ENCODE results near the gene PRMT2. TPM values are rescaled to one million over a fixed set of nuclear protein-coding genes. Genes with fewer than 3 reads are reported as not detected.

PRMT2 gene
- total RNA-seq (2012; rRNA removed): 66.4 and 86.4 TPM in 2 replicates

DNA sequence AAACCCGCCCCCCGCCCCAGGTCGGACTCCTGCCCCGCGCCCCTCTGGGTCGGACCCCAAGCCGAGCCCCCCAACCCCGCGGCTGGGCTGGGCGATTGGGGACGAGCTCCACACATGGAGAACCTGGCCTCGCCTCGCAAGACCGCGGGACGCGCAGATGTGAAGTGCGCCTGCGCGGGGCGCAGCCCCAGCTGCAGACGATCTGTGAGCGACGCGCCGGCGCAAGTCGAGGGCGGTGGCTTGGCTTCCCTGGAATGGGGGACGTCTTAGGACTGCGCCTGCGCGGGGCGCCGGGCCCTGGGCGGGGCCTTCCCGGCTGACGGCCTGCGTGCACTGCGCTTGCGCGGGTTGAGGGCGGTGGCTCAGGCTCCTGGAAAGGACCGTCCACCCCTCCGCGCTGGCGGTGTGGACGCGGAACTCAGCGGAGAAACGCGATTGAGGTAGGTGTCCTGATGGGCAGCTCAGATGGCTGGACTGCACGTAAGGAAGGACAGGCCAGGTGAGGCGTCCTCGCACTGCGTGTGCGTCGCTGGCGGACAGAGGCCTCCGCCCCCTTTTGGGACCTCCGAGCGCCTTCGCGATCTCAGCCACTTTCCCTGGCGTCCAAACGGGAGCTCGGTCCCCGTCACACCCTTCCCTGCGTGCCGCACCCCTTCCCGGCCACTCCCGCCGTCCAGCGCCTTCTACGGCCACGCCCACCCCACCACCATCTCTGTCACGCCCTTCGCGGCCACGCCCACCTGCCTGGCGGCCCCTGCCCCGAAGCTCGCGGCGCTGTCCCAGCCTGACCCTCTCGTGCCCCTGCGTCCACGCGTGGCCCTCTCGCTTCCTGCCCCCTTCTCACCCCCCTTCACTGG is at the start of gene PRMT2:
PRMT2 (plus strand) TSS at position 351 of the 857 bp plus-strand sequence. CDS start 1,278 bp downstream, outside the sequence.
- peaks cover 41% of the 10 kb centered on the region for H3K4me1 ChIP-seq (ENCODE audit: control insufficient read depth, insufficient read depth, low read length)
- no peaks in the 10 kb centered on the region for H3K9me3 ChIP-seq (replicated peaks; ENCODE audit: low read length)
- peak within 1 kb of the TSS; percentile 99 for H3K4me3 ChIP-seq (ENCODE audit: low read length)
- H3K4me2 ChIP-seq (ENCODE audit: low read length): peak within 1 kb of the TSS; percentile 92
- H3K36me3 ChIP-seq (ENCODE audit: insufficient read depth, low read length): peaks cover 10% of the 10 kb centered on the region
- no peaks in the 10 kb centered on the region for H3K27me3 ChIP-seq (ENCODE audit: control insufficient read depth, insufficient read depth, low read length)
- H3K9ac ChIP-seq (ENCODE audit: low read depth, low read length): peak within 1 kb of the TSS; percentile 97

DNA sequence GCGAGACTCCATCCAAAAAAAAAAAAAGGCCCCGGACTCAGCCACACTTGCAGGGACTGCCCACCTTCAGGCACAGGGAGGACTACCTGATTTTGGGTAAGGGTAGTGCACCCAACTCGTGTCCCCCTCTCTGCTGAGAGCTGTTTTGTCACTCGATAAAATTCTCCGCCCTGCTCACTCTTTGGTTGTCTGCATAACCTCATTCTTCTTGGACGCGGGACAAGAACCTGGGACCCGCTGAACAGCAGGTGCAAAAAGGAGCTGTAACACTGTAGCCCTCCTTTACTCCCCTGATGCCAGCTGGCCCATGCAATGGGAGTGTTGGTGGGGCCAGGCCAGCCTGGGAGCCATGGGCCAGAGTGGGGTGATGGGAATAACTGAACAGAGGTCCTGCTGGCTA is 41.2 kb upstream of the PRMT2 start:
- H3K4me3 ChIP-seq (ENCODE audit: low read length): no peak overlapping the region
- peaks cover 7% of the 10 kb centered on the region for H3K4me1 ChIP-seq (ENCODE audit: control insufficient read depth, insufficient read depth, low read length)
- no peaks in the 10 kb centered on the region for H3K36me3 ChIP-seq (ENCODE audit: insufficient read depth, low read length)
- H3K9ac ChIP-seq (ENCODE audit: low read depth, low read length): no peak overlapping the region
- H3K27me3 ChIP-seq (ENCODE audit: control insufficient read depth, insufficient read depth, low read length): no peaks in the 10 kb centered on the region
- no peak overlapping the region for H3K4me2 ChIP-seq (ENCODE audit: low read length)
- H3K9me3 ChIP-seq (replicated peaks; ENCODE audit: low read length): no peaks in the 10 kb centered on the region

- H3K27me3 ChIP-seq (ENCODE audit: control insufficient read depth, insufficient read depth, low read length): peaks cover 2% of the 10 kb centered on the region
- H3K9ac ChIP-seq (ENCODE audit: low read depth, low read length): no peak overlapping the region
- H3K36me3 ChIP-seq (ENCODE audit: insufficient read depth, low read length): no peaks in the 10 kb centered on the region
- no peaks in the 10 kb centered on the region for H3K9me3 ChIP-seq (replicated peaks; ENCODE audit: low read length)
- no peak overlapping the region for H3K4me2 ChIP-seq (ENCODE audit: low read length)
- H3K4me1 ChIP-seq (ENCODE audit: control insufficient read depth, insufficient read depth, low read length): peaks cover 7% of the 10 kb centered on the region
- H3K4me3 ChIP-seq (ENCODE audit: low read length): no peak overlapping the region
Observed at GRCh38 chr21:46596201-46596600, 39.3 kb upstream of the PRMT2 start.

DNA sequence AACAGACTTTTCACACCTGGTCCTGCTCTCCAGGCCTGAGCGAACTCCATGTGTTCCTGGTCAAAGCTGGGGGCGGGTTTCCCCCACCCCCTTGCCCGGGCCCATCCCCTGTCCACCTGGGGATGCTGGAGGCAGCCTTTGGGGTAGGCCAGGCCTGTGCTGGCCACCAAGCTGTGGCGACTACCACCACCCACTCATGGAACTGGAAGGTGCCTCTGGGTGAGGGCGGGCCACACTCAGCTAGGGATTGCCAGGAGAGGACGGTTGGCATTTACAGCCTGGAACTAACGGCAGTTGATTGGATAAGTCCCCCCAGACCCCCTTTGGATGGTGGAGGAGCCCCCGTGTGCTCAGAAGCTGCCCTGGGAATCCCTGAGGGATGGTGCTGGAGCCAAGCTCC is 38.4 kb upstream of the PRMT2 start:
- H3K9me3 ChIP-seq (replicated peaks; ENCODE audit: low read length): no peaks in the 10 kb centered on the region
- H3K36me3 ChIP-seq (ENCODE audit: insufficient read depth, low read length): no peaks in the 10 kb centered on the region
- H3K4me1 ChIP-seq (ENCODE audit: control insufficient read depth, insufficient read depth, low read length): peaks cover 7% of the 10 kb centered on the region
- no peak overlapping the region for H3K4me3 ChIP-seq (ENCODE audit: low read length)
- peaks cover 10% of the 10 kb centered on the region for H3K27me3 ChIP-seq (ENCODE audit: control insufficient read depth, insufficient read depth, low read length)
- H3K4me2 ChIP-seq (ENCODE audit: low read length): no peak overlapping the region
- no peak overlapping the region for H3K9ac ChIP-seq (ENCODE audit: low read depth, low read length)

GRCh38 chr21:46597896-46598343 is 37.6 kb upstream of the PRMT2 start:
- peaks cover 7% of the 10 kb centered on the region for H3K4me1 ChIP-seq (ENCODE audit: control insufficient read depth, insufficient read depth, low read length)
- H3K9me3 ChIP-seq (replicated peaks; ENCODE audit: low read length): no peaks in the 10 kb centered on the region
- H3K4me3 ChIP-seq (ENCODE audit: low read length): no peak overlapping the region
- no peak overlapping the region for H3K9ac ChIP-seq (ENCODE audit: low read depth, low read length)
- peaks cover 15% of the 10 kb centered on the region for H3K27me3 ChIP-seq (ENCODE audit: control insufficient read depth, insufficient read depth, low read length)
- H3K4me2 ChIP-seq (ENCODE audit: low read length): no peak overlapping the region
- no peaks in the 10 kb centered on the region for H3K36me3 ChIP-seq (ENCODE audit: insufficient read depth, low read length)

DNA sequence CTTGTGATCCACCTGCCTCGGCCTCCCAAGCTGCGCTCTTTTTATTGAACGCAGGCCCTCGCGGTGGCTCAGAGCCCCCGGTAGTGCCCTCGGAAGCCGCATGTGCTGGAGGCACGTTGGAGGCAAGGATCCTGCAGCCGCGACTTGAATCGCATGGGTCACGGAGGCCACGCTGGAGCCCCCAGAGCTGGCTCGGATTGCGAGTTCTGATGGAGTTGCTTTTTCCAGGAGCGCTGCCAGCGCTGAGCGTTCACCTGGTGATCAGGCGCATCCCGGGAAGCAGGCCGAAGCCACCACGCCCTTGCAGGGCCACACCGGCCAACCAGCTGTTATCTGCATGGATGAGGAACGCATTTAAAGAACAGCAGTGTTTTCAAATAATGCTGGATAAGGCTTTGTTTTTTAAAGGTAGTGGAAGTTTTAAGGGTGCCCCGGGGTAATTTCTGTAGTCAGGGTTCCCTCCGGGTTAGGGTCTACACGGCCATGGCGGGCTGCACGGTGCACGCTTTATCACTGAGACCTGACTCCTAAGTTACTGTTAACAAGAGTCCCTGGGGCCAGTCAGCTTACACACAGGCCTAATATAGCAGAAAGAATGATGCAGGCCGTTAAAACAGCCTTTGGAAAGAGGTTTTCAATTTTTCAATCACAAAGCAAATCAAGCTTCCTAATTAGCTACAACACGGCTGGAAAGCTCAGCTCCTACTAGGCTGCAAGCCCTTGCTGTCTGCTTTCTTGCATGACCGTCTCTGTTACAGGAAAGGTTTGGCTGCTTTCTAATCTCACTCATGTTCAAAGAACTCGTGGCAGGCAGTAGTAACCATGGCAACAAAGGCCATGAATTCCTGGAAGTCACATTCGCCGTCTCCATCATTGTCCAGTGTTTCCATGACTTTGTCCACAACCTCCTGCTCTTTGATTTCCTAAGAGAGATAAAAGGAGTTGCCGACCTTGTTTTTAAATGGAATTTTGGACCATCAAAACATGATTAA is 36.6 kb upstream of the PRMT2 start:
- Histone ChIP-seq H3K9me3 (replicated peaks; ENCODE audit: low read length) (no peaks in the 10 kb centered on the region), H3K4me2 (ENCODE audit: low read length) (no peak overlapping the region)

GRCh38 chr21:46600305-46600704 is 35.2 kb upstream of the PRMT2 start:
- Histone ChIP-seq H3K4me3 (ENCODE audit: low read length) (no peak overlapping the region), H3K4me1 (ENCODE audit: control insufficient read depth, insufficient read depth, low read length) (peaks cover 7% of the 10 kb centered on the region), H3K27me3 (ENCODE audit: control insufficient read depth, insufficient read depth, low read length) (peaks cover 22% of the 10 kb centered on the region), H3K36me3 (ENCODE audit: insufficient read depth, low read length) (no peaks in the 10 kb centered on the region), H3K9me3 (replicated peaks; ENCODE audit: low read length) (no peaks in the 10 kb centered on the region), H3K9ac (ENCODE audit: low read depth, low read length) (no peak overlapping the region), H3K4me2 (ENCODE audit: low read length) (no peak overlapping the region)

More for the DNA sequence above, 36.6 kb upstream of the PRMT2 start:
- Histone ChIP-seq H3K4me3 (ENCODE audit: low read length) (no peak overlapping the region), H3K4me1 (ENCODE audit: control insufficient read depth, insufficient read depth, low read length) (peaks cover 7% of the 10 kb centered on the region), H3K36me3 (ENCODE audit: insufficient read depth, low read length) (no peaks in the 10 kb centered on the region), H3K27me3 (ENCODE audit: control insufficient read depth, insufficient read depth, low read length) (peaks cover 15% of the 10 kb centered on the region), H3K9ac (ENCODE audit: low read depth, low read length) (no peak overlapping the region)

DNA sequence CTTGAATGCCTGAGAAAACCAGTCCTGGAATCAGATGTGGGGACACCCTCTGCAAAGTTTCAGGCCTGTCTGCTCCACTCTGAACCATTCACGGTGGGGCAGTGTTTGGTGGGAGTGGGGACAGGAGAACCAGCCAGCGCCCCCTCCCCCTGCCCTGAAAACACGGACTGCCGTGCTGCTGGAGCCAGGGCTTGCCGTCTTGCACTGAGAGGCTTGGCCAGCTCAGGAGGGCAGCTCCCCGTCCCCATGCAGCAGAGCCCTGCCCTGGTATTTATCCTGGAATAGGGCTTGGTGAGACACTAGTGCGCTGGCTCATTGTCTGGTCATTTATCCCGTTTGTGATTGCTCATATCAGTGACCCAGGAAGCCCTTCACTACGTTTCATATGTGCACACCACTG is 34.5 kb upstream of the PRMT2 start:
- H3K27me3 ChIP-seq (ENCODE audit: control insufficient read depth, insufficient read depth, low read length): peaks cover 22% of the 10 kb centered on the region
- H3K4me2 ChIP-seq (ENCODE audit: low read length): no peak overlapping the region

DNA sequence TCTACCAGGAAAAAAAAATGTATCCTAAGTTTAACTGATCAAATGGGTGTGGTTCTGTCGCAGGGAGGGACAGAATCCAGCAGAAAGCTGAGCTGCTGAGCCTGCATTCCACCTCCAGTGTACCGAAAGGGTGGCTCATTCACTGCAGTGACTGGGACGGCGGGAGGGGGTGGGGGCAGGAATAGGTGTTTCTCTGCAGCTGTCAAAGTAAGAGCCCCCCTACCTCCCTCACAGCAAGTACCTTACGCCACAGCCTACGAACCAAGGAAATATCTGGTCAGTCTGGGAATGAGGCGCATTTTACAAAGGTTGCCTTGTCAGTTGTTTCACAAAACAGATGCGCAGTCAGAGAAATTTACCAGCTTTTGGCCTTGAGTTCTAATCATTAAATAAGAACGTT is 32.2 kb upstream of the PRMT2 start:
- H3K36me3 ChIP-seq (ENCODE audit: insufficient read depth, low read length): no peaks in the 10 kb centered on the region
- peaks cover 40% of the 10 kb centered on the region for H3K27me3 ChIP-seq (ENCODE audit: control insufficient read depth, insufficient read depth, low read length)
- no peaks in the 10 kb centered on the region for H3K9me3 ChIP-seq (replicated peaks; ENCODE audit: low read length)
- H3K4me3 ChIP-seq (ENCODE audit: low read length): no peak overlapping the region
- H3K9ac ChIP-seq (ENCODE audit: low read depth, low read length): no peak overlapping the region
- H3K4me2 ChIP-seq (ENCODE audit: low read length): no peak overlapping the region
- peaks cover 7% of the 10 kb centered on the region for H3K4me1 ChIP-seq (ENCODE audit: control insufficient read depth, insufficient read depth, low read length)

More for the DNA sequence above, 34.5 kb upstream of the PRMT2 start:
- no peak overlapping the region for H3K9ac ChIP-seq (ENCODE audit: low read depth, low read length)
- no peaks in the 10 kb centered on the region for H3K36me3 ChIP-seq (ENCODE audit: insufficient read depth, low read length)
- H3K4me1 ChIP-seq (ENCODE audit: control insufficient read depth, insufficient read depth, low read length): peaks cover 7% of the 10 kb centered on the region
- no peak overlapping the region for H3K4me3 ChIP-seq (ENCODE audit: low read length)
- H3K9me3 ChIP-seq (replicated peaks; ENCODE audit: low read length): no peaks in the 10 kb centered on the region

DNA sequence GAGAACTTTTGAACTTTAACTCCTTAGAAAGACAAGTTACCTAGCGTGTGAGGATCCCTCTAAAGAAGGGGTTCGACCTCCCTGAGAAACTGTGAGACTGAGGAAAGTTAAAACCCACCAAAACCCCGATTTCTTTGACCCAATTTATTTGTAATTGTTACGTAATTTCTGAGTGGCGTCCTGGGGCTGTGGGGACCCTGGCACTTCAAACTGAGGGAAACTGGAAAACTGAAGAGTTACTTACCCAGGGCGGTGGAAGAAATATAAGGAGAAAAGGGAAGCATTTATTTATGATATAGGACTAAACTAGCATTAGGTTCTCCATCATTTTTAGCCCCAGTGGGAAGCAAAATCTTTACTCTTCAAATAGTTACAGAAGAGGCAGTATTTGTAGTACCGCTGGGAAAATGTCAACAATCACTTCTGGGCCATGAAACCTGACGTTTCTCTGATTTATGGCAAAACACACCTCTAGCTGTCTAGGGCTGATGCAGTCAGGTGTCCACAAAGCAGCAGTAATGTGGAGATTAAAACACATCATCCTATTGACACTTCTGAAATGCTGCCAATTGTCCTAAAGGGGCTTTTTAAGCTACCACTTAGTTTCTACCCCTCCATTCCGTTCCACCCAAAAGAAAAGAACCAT is 31.0 kb upstream of the PRMT2 start:
- no peak overlapping the region for H3K9ac ChIP-seq (ENCODE audit: low read depth, low read length)
- no peaks in the 10 kb centered on the region for H3K4me1 ChIP-seq (ENCODE audit: control insufficient read depth, insufficient read depth, low read length)
- H3K9me3 ChIP-seq (replicated peaks; ENCODE audit: low read length): no peaks in the 10 kb centered on the region
- H3K36me3 ChIP-seq (ENCODE audit: insufficient read depth, low read length): no peaks in the 10 kb centered on the region
- H3K4me3 ChIP-seq (ENCODE audit: low read length): no peak overlapping the region
- no peak overlapping the region for H3K4me2 ChIP-seq (ENCODE audit: low read length)
- H3K27me3 ChIP-seq (ENCODE audit: control insufficient read depth, insufficient read depth, low read length): peaks cover 53% of the 10 kb centered on the region

Measured in skeletal muscle satellite cell (primary cell).